ENCODE data around the gene DPP6.

Gene DPP6

GRCh38 chr7:154688952-154689351 is 636.8 kb downstream of the DPP6 start:
- no peaks in the 10 kb centered on the region for H3F3A ChIP-seq (ENCODE audit: low read depth)
- H3K9ac ChIP-seq (ENCODE audit: low read depth, low read length, poor library complexity, severe bottlenecking), result no peak overlapping the region
- no peaks in the 10 kb centered on the region for H3K79me2 ChIP-seq (ENCODE audit: insufficient read depth, low read length)
- no peaks in the 10 kb centered on the region for H3K27me3 ChIP-seq (ENCODE audit: insufficient read depth, low read length, poor library complexity, severe bottlenecking)
- H3K9me2 ChIP-seq (replicated peaks; ENCODE audit: low read depth, low read length), result no peaks in the 10 kb centered on the region
- TF ChIP-seq EZH2phosphoT487 (IDR thresholded peaks at IDR 0.05; ENCODE audit: borderline replicate concordance), result no peak
- no peak for TF ChIP-seq CTCF (conservative IDR thresholded peaks at IDR 0.05; ENCODE audit: low read length)
- H4K20me1 ChIP-seq (ENCODE audit: insufficient read depth, low read length, poor library complexity, severe bottlenecking), result no peaks in the 10 kb centered on the region
- no peak overlapping the region for H2AFZ ChIP-seq (ENCODE audit: low read length)
- H3K9me3 ChIP-seq (ENCODE audit: insufficient read depth, low read depth, low read length), result no peaks in the 10 kb centered on the region; the same call in 1 of the 2 replicates
- no peak overlapping the region for H3K4me2 ChIP-seq (ENCODE audit: low read depth, low read length, poor library complexity, severe bottlenecking)
- H3K4me1 ChIP-seq (ENCODE audit: insufficient read depth, low read length, poor library complexity, severe bottlenecking), result no peaks in the 10 kb centered on the region
- H3K36me3 ChIP-seq (ENCODE audit: insufficient read depth, low read length), result no peaks in the 10 kb centered on the region
- no peak overlapping the region for H3K4me3 ChIP-seq (ENCODE audit: low read length, poor library complexity, severe bottlenecking)

GRCh38 chr7:154690411-154690810 is 638.2 kb downstream of the DPP6 start:
- H2AFZ ChIP-seq (ENCODE audit: low read length), result no peak overlapping the region
- H3K79me2 ChIP-seq (ENCODE audit: insufficient read depth, low read length), result no peaks in the 10 kb centered on the region
- no peak overlapping the region for H3K9ac ChIP-seq (ENCODE audit: low read depth, low read length, poor library complexity, severe bottlenecking)
- no peaks in the 10 kb centered on the region for H3K36me3 ChIP-seq (ENCODE audit: insufficient read depth, low read length)
- no peaks in the 10 kb centered on the region for H4K20me1 ChIP-seq (ENCODE audit: insufficient read depth, low read length, poor library complexity, severe bottlenecking)
- H3F3A ChIP-seq (ENCODE audit: low read depth), result no peaks in the 10 kb centered on the region
- TF ChIP-seq EZH2phosphoT487 (IDR thresholded peaks at IDR 0.05; ENCODE audit: borderline replicate concordance), result no peak
- TF ChIP-seq CTCF (conservative IDR thresholded peaks at IDR 0.05; ENCODE audit: low read length), result no peak
- H3K4me3 ChIP-seq (ENCODE audit: low read length, poor library complexity, severe bottlenecking), result no peak overlapping the region
- H3K27me3 ChIP-seq (ENCODE audit: insufficient read depth, low read length, poor library complexity, severe bottlenecking), result no peaks in the 10 kb centered on the region
- H3K4me2 ChIP-seq (ENCODE audit: low read depth, low read length, poor library complexity, severe bottlenecking), result no peak overlapping the region
- no peaks in the 10 kb centered on the region for H3K4me1 ChIP-seq (ENCODE audit: insufficient read depth, low read length, poor library complexity, severe bottlenecking)
- H3K9me3 ChIP-seq (ENCODE audit: insufficient read depth, low read depth, low read length), result no peaks in the 10 kb centered on the region; the same call in 1 of the 2 replicates
- no peaks in the 10 kb centered on the region for H3K9me2 ChIP-seq (replicated peaks; ENCODE audit: low read depth, low read length)

GRCh38 chr7:154693661-154694060 is 641.5 kb downstream of the DPP6 start:
- TF ChIP-seq CTCF (conservative IDR thresholded peaks at IDR 0.05; ENCODE audit: low read length) (no peak), EZH2phosphoT487 (IDR thresholded peaks at IDR 0.05; ENCODE audit: borderline replicate concordance) (no peak)
- Histone ChIP-seq H3K4me1 (ENCODE audit: insufficient read depth, low read length, poor library complexity, severe bottlenecking) (no peaks in the 10 kb centered on the region), H3K79me2 (ENCODE audit: insufficient read depth, low read length) (no peaks in the 10 kb centered on the region), H3K36me3 (ENCODE audit: insufficient read depth, low read length) (no peaks in the 10 kb centered on the region), H2AFZ (ENCODE audit: low read length) (no peak overlapping the region), H3F3A (ENCODE audit: low read depth) (no peaks in the 10 kb centered on the region), H3K27me3 (ENCODE audit: insufficient read depth, low read length, poor library complexity, severe bottlenecking) (no peaks in the 10 kb centered on the region), H3K4me2 (ENCODE audit: low read depth, low read length, poor library complexity, severe bottlenecking) (no peak overlapping the region), H4K20me1 (ENCODE audit: insufficient read depth, low read length, poor library complexity, severe bottlenecking) (no peaks in the 10 kb centered on the region), H3K9me3 (ENCODE audit: insufficient read depth, low read depth, low read length) (no peaks in the 10 kb centered on the region; the same call in 1 of the 2 replicates), H3K9ac (ENCODE audit: low read depth, low read length, poor library complexity, severe bottlenecking) (no peak overlapping the region), H3K4me3 (ENCODE audit: low read length, poor library complexity, severe bottlenecking) (no peak overlapping the region), H3K9me2 (replicated peaks; ENCODE audit: low read depth, low read length) (no peaks in the 10 kb centered on the region)

Measured in Loucy (cell line).